ENCODE results near the gene CDR2.

DNA sequence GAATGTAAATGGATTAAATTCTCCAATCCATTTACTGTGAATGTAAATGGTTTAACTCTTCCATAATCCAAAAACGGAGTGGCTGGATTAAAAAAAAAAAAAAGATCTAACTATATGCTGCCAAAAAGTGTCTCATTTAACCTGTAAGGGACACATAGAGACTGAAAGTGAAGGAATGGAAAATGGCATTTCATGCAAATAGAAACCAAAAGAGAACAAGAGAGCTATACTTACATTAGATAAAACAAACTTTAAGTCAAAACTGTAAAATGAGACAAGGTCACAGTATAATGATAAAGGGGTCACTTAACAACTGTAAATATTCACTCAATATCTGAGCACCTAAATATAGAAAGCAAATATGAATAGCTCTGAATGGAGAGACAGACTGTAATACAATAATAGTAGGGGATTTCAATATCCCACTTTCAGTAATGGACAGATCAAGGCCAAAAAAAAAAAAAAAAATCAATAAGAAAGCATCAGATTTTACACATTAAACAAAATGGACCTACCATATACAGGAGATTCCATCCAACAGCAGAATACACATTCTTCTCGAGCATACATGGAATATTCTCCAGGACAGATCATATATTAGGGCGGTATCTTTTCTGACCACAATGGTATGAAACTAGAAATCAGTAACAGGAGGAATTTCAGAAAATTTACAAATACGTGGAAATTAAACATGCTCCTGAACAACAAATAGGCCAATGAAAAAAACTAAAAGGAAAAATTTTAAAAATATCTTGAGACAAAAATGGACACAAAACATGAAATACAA lies 36.4 kb downstream of the CDR2 start:
- TF ChIP-seq, protein P1, sequence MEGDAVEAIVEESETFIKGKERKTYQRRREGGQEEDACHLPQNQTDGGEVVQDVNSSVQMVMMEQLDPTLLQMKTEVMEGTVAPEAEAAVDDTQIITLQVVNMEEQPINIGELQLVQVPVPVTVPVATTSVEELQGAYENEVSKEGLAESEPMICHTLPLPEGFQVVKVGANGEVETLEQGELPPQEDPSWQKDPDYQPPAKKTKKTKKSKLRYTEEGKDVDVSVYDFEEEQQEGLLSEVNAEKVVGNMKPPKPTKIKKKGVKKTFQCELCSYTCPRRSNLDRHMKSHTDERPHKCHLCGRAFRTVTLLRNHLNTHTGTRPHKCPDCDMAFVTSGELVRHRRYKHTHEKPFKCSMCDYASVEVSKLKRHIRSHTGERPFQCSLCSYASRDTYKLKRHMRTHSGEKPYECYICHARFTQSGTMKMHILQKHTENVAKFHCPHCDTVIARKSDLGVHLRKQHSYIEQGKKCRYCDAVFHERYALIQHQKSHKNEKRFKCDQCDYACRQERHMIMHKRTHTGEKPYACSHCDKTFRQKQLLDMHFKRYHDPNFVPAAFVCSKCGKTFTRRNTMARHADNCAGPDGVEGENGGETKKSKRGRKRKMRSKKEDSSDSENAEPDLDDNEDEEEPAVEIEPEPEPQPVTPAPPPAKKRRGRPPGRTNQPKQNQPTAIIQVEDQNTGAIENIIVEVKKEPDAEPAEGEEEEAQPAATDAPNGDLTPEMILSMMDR (IDR thresholded peaks at IDR 0.05), result no peak
- no peak for TF ChIP-seq POLR2A (IDR thresholded peaks at IDR 0.05)

All from heart left ventricle (tissue), 13 donors.